HG03280 (cell line): ENCODE measurements around the gene BCAR3.

Source experiments
- ATAC-seq: cut with Tn5 transposase; IDR thresholded peaks from one replicate; pipeline ENCODE4 v1.9.1; 2021; ENCODE audit warnings: mild to moderate bottlenecking, moderate library complexity; ENCODE audit not compliant: unreplicated experiment

BCAR3 gene

GRCh38 chr1:93640656-93641440, 40.8 kb downstream of the BCAR3 start:
- no peak for ATAC-seq

DNA sequence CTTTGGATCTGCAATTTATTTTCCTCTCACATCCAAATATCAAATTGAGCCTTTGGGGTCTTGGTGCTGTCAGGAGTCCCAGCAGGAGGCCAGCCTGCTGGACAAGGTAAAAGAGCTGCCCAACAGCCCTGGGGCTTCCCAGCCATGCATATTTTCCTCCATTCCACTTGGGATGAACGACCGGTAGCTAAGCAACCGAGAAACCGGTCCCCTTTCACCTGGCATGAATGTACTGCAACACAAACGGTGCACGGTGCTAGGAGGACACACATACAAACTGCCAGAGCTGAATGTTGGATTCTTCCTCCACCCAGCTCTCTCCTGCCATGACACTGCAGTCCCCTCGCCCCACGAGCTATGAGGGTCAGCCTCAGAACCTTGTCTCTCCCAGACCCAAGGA, 42.7 kb downstream of the BCAR3 start:
- no peak for ATAC-seq

- ATAC-seq: no peak
These were observed 43.3 kb downstream of the BCAR3 start for GRCh38 chr1:93638307-93638847.

DNA sequence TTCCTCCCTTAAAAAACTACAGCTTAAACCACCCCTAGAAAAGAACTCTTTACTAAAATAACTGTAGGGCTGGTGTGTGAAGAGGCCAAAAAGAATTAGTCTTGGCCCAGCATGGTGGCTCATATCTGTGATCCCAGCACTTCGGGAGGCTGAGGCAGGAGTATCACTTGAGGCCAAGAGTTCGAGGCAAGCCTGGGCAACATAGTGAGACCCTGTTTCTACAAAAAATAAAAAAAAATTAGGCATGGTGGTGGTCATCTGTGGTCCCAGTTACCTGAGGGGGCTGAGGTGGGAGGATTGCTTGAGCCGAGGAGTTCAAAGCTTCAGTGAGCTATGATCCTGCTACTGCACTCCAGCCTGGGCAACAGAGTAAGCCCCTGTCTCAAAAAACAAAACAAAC, 44.9 kb downstream of the BCAR3 start:
- no peak for ATAC-seq

GRCh38 chr1:93635614-93636543, 45.8 kb downstream of the BCAR3 start:
- ATAC-seq: no peak

DNA sequence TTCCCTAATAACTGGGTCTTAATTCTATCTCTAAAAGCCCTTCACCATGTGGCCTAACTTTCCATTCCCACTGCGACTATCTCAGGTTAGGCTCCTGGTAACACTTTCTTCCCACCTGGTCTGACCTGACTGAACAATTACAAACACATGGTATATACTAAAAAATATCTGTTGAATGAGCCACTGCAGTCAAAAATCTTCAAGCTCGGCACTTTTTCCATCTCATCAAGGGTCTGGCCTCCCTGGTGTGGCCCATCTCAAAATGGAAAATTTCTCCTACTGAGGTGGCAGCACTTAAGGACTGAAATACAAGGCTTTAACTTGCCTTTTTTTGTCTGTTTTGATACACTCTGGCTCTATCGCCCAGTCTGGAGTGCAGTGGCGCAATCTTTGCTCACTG, 48.3 kb downstream of the BCAR3 start:
- ATAC-seq: no peak

GRCh38 chr1:93631626-93632365, 49.8 kb downstream of the BCAR3 start:
- ATAC-seq: no peak

- no peak for ATAC-seq
These were observed 51.5 kb downstream of the BCAR3 start for GRCh38 chr1:93630168-93630567.

DNA sequence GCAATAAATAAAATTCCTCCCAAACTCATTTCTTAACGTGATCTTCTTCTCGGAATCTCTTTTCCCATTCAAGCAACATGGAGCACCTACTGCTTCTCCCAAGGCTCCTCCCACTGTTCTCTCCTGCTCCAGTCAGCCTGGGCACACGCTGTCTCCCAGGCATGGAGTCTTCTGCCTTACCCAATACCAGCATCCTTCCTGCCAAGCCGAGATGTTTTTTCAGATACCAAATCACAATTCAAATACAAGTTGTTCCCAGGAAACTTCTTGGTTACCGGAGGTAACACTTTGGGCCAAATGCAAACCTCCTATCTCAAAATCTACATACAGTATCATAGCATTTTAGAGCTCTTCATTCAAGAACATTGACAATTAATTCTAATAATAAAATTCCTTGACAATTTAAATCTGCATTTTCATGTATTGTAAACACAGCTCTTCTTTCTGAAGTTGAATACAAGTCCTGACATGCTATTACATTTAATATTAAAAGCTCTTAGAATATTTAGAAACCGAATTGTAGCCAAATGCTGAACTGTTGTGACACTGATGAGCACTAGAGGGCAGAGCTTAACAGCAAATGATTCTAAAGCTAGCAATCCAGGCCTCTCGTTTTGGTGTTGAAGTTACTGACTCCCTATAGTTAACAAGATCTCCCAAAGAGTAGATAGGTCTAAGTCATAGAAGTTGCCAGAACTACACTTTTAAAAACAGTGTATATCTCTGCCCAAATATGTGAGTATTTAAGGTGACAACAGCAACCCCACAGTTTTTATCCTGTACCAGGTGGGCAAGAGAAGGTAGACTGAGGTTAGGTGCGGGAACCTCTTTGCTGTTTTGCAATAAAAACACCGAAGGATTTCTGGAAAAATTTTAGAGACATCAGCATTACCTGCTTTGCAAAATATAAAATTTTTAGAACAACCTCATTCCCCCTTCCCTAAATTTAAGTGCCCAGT, 52.3 kb downstream of the BCAR3 start:
- peak; percentile 54 for ATAC-seq

DNA sequence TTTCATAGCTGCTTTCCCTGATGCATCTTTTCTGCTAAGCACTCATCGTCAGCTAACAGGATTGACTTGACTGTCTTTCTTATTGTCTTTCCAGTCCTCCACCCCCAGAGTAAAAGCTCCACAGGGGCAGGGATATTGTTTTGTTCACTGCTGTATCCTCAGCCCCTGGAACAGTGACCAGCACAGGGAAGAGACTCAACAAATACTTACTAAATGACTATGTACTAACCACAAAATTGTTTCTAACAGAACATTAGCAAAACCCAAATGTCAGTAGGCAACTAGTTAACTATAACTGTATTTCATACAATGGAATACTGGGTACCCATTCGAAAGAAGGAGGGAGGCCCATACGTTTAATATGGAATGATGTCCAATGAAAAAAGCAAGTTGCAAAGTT, 53.0 kb downstream of the BCAR3 start:
- ATAC-seq: no peak

DNA sequence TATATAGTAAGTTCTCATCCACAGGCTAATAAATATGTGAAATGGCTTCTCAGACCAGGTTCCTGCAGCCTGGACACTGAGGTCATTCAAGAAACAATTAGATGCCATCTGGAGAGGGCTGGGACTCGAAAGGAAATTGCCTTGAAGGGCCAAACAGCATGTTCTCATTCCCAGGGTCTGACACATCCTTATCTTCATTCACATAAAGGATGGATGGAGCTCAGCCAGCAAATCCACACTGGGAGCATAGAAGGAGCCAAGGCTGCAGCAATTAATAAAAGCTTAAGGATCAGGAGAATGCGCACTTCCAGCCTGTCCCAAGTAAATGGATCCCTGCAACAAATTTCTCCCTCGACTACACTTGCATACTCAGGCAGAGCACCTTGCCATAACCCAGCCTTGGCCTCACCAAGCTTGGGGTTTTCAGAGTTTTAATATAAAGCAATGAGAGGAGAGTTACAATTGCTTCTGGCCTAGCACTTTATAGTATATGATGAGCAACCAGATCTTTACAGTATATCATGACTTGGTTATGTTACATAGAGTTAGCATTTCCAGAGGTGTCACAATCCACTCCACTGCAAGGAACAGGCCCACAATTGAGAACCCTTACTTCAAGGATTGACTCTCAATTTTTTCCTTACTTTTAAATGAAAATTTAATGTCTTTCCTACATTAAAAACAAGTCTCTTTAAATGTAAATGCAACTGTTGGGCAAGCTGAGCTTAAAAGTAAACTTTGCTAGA, 55.9 kb downstream of the BCAR3 start:
- no peak for ATAC-seq

DNA sequence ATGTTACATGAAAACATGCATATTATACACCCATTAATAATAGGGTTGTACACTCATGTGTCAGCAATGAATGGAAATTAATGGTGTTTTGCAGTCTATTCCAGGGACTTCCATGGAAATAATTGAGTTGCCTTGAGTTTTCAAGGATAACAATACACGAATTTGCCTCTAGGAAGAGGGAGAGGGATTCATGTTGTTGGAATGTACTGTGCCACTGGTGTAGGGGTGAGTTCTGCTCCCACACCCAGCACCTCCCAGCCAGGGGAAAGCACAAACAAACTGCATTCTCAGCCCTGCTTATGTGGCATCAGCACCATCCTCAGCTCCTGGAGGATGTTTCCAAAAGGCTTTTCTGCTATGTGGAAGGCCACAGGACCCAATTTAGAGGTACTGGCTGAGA, 57.8 kb downstream of the BCAR3 start:
- no peak for ATAC-seq

- ATAC-seq: no peak
These were observed 58.2 kb downstream of the BCAR3 start for GRCh38 chr1:93623436-93623835.

- no peak for ATAC-seq
These were observed 60.4 kb downstream of the BCAR3 start for GRCh38 chr1:93621246-93621645.

DNA sequence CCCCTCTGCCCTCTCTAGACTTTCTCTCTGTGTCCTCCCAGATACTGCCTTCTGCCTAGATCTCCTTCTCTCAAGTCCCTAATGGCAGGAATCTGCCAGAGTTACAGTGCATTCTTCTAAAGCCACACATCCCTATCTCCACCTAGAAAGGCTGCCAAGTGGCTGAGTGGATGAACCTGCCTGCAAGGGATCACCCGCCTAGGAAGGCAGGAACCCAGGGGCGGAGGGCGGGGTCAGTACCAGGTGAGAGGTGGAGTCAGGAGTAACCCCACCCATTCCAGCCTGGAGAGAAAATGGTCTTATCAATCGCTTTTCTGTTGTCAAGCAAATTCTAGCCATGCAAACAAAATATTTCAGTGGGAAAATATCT, 60.8 kb downstream of the BCAR3 start:
- no peak for ATAC-seq

DNA sequence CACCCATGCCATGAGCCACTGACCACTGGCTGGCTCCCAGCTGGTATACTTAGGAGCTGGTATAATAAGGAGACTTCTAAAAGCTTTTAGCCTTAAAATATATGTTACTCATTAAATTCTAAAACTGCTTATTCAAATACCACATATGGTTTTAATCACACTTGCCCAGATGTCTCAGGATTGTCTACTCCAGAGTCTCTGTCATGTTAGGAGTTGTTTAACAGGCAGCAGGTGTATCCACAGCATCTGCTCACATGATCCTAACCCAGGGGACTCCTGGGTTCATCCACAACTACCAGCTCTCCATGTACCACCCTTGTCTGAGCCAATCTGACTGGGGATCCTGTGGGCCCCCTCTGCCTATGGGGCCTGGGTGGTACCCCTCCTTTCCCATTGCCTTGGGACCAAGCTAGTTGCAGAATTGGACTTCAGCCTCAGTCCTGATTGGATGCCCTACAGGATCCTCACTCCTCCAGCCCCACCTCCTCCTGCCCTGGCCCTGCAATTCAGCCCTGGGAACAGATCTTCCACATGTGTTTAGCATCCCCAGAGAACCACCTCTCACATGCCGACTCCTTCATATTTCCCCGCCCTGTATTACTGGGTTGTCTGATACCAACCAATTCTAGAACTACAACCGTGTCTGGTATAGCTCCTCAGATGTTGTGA, 61.3 kb downstream of the BCAR3 start:
- ATAC-seq: no peak

DNA sequence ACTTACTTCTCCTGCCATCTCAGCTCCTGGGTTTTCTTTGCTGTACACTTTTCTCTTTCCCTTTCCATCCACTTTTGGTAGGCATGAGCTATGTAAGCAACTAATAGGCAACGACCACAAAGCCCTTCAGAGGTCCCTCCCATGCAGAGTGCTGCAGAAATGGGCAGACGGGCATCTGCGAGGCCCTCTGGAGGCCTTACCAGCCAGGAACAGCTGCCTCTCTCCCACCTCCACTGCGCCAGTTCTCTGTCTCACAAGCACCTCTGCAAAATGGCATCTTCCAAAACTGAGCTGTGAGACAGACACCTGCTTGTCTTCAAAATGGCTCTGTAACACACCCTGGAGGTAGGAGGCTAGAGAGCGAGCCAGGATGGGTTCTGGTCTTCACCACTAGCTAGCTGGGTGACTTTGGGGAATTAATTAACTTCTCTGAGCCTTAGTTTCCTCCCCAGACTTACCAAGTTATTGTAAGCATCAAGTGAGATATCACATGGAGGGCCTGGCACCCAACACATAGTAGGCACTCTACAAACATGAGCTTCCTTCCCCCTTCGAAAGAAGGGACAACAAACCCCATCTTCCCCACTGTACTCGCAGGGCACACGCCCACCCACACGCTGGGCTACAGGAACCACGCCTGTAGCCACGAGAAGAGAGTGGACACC, 62.0 kb downstream of the BCAR3 start:
- ATAC-seq: no peak
